Endometrial microvascular endothelial cells (primary cell): Measurements from ENCODE around the gene MISP3. TPM values are rescaled to one million over a fixed set of nuclear protein-coding genes. Genes with fewer than 3 reads are reported as not detected.

Experiments used
- in situ Hi-C: cut with HindIII; loops from 2 replicates; pipeline ENCODE4 v1.10.0; 2017; ENCODE audit warnings: low sequenced_read_pairs, low pct_unique_long_range_greater_than_20kb; ENCODE audit errors: inconsistent ontology term
- total RNA-seq: library from RNA; depleted of rRNA; stranded (reverse); fragments of >200 nt; gene quantifications from one replicate; pipeline ENCODE4 v1.2.3, GENCODE V29; 2015; ENCODE audit errors: inconsistent ontology term

MISP3 gene
- total RNA-seq, 1 donor from 2014 or later = not detected

DNA sequence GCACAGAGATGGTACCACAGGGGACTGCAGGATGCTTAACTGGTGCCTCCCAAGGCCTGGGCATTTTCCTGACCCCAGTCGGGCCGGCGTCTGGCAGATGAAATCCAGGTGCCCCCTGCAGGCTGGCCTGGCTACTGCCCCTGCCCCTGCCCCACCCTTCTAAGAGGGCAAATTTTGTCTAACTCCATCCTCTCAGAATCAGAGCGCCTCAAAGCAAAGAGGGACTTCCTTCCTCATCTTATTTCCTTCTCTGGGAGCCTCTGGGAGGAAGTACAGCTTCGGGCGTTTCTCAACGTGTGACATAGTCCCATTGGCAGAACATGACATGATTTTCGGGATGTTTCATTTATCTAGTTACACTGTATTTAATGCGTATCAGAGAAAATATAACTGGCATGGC, 42.3 kb downstream of the MISP3 start:
- in situ Hi-C loops = no loop called here

DNA sequence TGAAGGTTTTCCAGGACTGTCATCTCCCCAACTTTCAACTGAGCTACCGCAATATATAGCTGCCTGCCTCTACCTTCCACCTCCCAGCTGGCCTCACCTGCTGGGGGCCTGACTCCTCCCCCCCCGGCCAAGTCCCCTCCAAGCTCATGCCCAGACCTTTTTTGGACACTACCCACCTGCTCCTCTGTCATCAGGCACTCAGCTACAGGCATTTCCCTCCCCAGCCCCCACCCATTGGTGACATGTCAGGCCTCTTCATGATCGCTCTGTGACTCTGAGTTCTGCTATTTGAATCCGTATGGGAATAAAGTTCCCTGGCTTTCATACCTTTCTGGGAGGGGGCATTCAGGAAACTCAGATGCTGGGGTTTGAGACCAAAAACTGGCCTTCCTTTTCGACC, 43.2 kb downstream of the MISP3 start:
- in situ Hi-C loops = no loop called here

DNA sequence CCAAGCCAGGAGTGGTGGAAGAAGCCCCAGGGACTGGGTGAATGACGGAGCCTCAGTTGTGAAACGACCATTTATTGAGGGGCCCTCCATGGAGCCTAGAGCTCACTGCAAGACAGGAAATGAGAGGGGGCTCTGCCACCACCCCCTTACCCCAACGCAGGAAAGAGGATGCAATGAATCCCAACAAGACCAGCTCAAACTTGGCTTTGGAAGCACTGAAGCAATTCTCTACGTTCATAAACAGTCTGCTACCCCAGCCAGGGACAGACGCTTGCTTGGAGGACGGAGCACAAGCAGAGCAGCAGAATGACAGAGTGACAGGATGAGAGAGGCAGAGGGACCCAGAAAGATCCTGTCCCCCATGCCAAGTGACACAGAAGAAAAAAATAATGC, 43.9 kb downstream of the MISP3 start:
- in situ Hi-C loops = no loop called here

DNA sequence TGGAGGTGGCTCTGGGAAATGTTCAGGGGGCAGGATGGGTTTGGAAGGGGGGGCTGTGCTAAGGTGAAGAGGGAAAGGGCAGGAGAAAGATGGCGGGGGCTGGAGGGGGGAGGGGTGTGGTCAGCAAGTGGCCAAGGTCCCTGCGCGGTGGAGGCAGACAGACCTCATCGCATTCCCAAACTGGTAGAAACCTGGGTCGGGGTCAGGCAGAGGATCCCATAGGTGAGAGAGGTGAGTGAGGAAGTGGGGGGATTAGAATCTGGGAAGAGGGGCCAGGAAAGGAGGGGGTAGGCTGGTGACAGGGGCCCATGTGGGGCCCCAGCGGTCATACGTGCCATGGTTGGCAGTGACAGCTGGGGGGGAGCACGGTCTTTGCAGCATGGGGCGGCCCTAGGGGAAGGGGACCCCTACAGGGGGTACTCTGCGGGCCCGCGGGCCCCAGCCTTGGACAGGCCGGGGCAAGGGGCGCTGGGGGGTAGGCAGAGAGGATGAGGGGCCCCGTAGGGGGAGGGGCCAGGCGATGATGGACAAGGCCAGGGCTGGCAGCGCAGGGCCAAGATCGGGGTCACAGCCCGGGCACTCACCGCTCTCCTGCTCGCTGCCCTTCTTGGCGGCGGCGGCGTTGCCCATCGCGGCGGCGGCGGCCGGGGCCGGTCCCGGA, 44.5 kb downstream of the MISP3 start:
- in situ Hi-C loops = no loop called here

DNA sequence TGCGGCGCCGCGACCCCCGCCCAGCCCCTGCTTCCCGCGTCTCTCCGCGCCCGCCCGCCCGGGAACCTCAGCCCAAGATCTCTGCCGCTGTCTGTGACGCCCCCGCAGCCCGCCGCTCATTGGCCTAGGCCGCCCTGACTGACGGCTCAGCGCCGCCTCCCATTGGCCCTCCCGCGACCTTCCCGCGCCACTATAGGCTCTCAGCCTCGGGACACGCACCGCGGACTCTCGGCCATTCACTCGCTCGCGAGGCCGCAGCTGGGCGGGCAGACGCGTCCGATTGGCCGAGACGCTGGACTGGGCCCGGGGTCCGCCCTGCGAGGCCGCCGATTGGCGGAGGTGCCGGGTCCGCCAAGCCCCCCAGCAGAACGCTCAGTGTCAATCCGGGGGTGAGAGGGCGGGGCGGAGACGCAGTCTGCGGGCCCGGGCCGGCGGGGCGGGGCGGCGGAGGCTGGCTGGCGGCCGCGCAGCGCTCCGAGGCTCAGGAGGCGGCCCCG, 45.1 kb downstream of the MISP3 start, which contains the start of gene PRKACA:
TSS of gene PRKACA (minus strand) at position 95 of the 497 bp plus-strand sequence. CDS start 215 bp downstream, outside the sequence.
- in situ Hi-C loops = no loop called here

DNA sequence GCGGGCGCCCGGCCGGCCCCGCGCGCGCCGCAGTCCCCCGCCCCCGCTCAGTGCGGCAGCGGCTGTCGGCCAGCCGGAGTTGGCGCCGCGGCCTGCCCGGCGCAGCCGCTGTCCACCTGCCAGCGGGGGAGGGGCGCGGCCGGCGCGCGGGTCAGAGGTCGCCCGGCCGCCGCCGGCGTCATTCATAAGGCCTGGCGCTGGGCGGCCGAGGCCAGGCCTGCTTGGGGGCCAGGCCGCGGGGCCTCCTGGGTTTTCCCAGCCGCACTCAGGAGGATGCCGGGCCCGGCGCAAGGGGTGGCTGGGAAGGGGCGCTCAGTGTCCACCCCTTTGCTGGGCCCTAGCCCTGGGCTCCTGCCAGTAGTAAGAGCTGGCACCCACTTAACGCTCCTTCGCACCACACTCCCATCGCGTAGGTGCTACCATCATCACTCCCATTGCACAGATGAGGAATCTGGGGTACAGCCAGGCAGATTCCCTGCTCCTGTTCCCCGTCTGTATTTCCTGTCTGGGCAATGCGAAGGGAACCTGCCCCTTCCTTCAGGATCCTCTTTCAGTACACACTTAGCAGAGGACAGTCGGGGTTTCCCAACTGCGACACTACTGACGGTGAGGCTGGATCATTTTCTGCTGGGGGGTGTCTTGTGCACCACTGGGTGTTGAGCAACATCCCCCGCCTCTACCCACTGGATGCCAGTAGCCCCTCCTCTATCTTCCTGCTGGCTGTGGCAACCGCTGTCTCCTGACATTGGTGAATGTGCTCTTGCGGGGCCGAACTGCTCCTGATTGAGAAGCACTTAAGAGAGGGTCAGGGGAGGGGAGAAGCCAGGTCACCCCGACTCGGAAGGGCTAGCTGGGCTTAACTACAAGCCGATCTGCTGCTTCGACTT, 45.8 kb downstream of the MISP3 start:
- in situ Hi-C loops = no loop called here

DNA sequence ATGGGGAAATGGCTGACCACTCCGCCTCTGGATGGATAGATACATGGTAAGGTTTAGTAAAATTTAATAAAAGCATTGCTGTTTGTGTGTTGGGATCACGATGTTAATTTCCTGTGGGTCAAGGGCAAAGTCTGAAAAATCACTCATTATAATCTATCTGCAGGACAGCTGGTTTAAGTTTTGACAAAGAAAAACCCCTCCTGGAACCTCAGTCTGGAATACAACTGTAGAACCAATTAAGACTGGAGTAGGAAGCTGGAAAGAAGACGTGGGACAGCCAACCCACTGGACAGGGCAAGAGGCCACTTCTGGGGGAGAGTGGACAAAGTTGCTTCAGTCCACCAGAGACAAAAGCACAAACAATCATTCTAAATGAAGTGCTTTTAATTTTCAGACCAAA, 46.6 kb downstream of the MISP3 start:
- in situ Hi-C loops = no loop called here

DNA sequence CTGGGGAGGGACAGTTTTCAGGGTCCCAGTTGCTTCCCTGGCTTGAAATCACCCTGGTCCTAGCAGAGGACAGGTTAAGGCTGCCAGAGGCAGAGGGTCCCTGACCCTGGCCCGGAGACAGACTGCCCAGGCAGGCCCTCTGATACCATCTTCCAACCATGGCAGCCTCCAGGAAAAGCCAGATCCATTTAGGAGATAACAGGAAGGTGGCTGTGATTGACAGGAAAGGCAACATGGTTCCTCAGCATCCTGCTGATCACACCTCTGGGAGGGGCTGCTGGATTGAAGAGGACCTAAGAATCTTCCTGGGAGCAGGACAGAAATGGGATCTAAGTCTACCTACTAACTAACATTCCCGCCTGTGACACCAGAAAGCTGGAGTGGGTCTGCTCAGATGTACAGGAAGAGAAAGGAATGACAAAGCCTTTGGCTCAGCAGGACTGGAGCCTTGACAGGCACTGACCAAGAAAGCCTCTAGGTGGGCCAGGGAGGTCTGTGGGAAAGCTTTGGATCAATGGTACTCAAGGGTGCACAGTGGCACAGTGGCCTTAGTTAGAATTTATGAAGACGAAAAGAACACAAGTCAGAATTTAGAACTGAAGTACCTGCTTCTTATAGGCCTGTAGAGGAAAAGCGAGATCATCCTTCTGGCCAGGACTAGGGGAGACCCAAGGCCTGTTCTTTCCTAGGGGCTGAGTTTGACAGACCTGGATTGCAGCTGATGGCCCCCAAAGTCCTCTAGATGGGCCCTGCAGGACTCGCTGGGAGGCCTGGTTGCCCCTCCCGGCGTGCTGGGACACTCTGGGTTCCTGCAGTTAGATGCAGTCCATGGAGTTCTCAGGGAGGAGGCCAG, 47.3 kb downstream of the MISP3 start:
- in situ Hi-C loops = no loop called here

DNA sequence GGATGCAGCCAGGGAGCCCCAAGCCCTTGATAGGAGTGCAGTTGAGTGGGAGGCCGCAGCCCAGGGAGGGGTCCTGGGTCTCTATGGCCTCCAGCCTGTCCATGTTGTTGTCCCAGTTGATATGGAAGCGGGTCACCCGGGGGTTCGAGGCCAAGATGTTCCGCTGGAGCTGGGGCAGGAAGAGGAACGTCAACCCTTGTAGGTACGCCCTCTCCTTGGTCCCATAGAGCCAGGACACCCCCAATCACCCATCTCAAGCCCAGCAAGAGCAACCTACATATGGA, 47.9 kb downstream of the MISP3 start:
- in situ Hi-C loops = no loop called here

DNA sequence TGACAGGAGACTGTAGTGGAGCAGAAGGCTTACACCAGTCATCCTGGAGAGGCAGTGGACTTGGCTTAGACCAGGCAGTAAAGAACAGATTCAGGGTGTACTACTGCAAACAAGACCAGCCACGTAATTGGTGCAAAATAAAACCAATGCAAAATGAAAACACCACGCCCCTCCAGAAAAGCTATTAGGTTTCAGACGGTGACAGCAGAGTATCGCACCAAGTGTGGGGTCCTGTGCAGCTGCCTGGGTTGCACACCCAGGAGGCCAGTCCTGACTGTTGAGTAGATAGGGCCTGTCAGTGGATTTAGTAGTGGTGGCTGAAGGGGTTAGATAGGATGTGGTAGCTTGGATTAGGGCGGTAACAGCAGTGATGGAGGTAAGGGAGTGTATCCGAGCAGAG, 50.3 kb downstream of the MISP3 start:
- in situ Hi-C loops = no loop called here

Other genes with a start within 250 kb of the MISP3 start
- gene NANOS3, start 195.7 kb upstream of the MISP3 start, total RNA-seq = not detected
- not detected for gene BRME1, start 166.7 kb upstream of the MISP3 start, total RNA-seq
- 33.8 TPM for gene CC2D1A, start 166.6 kb upstream of the MISP3 start, total RNA-seq
- gene PODNL1, start 134.4 kb upstream of the MISP3 start, total RNA-seq = 0.09 TPM
- 49.3 TPM for gene DCAF15, start 120.3 kb upstream of the MISP3 start, total RNA-seq
- 4.6 TPM for gene RFX1, start 66.5 kb upstream of the MISP3 start, total RNA-seq
- gene RLN3, start 44.6 kb upstream of the MISP3 start, total RNA-seq = not detected
- 17.5 TPM for gene IL27RA, start 41.0 kb upstream of the MISP3 start, total RNA-seq
- gene PALM3, start 10.7 kb upstream of the MISP3 start, total RNA-seq = not detected
- not detected for gene C19orf67, start 13.0 kb downstream of the MISP3 start, total RNA-seq
- gene SAMD1, start 18.0 kb downstream of the MISP3 start, total RNA-seq = 20.3 TPM
- 138 TPM for gene PRKACA, start 45.0 kb downstream of the MISP3 start, total RNA-seq
- gene ASF1B, start 63.8 kb downstream of the MISP3 start, total RNA-seq = 46.6 TPM
- 0.09 TPM for gene ADGRL1, start 133.4 kb downstream of the MISP3 start, total RNA-seq